ENCODE results near the gene CHL1.

Gene CHL1

DNA sequence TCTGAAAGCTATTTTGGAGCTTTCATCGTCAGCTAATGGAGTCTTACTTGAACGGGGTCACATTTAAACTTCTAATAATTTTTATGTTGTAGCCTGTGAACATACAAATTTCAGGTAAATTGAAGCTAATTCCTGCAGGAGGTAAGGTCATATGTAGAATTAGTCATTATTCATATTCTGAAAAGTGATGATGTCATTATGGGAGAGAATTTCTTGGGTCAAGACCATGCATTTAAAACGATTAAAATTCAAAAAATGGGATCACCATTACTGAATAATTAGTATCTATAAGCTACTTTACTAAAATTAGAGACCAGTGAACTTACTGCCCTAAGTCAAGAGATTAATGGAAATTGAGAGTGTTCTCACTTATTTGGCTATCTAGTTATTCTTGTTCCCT is 120.4 kb downstream of the CHL1 start:
- DNase-seq (ENCODE audit: extremely low read depth, low read depth), result no peak
- TF ChIP-seq, protein P1, sequence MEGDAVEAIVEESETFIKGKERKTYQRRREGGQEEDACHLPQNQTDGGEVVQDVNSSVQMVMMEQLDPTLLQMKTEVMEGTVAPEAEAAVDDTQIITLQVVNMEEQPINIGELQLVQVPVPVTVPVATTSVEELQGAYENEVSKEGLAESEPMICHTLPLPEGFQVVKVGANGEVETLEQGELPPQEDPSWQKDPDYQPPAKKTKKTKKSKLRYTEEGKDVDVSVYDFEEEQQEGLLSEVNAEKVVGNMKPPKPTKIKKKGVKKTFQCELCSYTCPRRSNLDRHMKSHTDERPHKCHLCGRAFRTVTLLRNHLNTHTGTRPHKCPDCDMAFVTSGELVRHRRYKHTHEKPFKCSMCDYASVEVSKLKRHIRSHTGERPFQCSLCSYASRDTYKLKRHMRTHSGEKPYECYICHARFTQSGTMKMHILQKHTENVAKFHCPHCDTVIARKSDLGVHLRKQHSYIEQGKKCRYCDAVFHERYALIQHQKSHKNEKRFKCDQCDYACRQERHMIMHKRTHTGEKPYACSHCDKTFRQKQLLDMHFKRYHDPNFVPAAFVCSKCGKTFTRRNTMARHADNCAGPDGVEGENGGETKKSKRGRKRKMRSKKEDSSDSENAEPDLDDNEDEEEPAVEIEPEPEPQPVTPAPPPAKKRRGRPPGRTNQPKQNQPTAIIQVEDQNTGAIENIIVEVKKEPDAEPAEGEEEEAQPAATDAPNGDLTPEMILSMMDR (IDR thresholded peaks at IDR 0.05; ENCODE audit: low read depth, low read length), result no peak

DNA sequence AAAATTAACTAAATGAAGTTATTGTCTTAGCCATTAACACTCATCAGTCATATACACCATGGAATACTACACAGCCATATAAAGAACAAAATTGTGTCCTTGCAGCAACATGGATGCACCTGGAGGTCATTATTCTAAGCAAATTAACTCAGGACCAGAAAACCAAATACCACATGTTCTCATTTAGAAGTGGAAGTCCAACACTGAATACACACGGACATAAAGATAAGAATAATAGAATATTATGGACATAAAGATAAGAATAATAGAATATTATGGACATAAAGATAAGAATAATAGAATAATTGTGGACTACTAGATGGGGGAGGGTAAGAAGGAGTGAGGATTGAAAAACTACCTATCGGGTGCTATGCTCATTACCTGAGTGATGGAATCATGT is 122.3 kb downstream of the CHL1 start:
- TF ChIP-seq, protein P1 (IDR thresholded peaks at IDR 0.05; ENCODE audit: low read depth, low read length), result no peak
- no peak for DNase-seq (ENCODE audit: extremely low read depth, low read depth)

DNA sequence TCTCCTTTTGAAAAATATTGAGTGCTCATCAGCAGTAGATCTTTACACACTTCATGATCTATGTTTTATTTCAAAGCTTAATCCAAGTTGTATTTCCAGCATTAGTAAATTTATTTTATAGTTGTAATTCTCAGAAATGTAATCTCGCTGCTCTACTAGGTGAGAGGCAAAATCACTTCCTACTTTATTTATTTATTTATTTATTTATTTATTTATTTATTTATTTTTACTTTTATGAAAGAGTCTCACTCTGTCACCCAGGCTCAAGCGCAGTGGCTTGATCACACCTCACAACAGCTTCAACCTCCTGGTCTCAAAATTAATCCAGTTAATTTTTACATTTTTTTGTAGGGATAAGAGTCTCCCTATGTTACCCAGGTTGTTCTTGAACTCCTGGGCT is 127.9 kb downstream of the CHL1 start:
- TF ChIP-seq, protein P1 (IDR thresholded peaks at IDR 0.05; ENCODE audit: low read depth, low read length), result no peak
- no peak for DNase-seq (ENCODE audit: extremely low read depth, low read depth)

DNA sequence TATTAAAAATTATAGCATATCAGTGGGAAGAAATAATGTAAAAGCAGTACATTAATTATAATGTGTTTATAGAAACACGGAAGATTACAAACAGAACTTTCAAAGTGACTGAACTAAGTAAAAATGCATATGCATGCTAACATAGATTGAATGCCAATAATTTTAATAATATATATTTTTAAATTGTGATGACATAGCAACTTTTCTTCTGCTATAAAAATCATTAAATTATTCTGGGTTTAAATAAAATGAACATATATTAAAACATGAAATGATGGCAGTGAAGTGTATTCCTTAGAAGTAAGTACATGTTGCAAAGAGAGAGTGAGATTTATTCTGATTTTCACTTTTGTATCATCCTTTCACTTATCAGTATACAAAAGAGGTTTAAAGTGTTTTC is 128.9 kb downstream of the CHL1 start:
- no peak for DNase-seq (ENCODE audit: extremely low read depth, low read depth)
- TF ChIP-seq, protein P1 (IDR thresholded peaks at IDR 0.05; ENCODE audit: low read depth, low read length), result no peak

DNA sequence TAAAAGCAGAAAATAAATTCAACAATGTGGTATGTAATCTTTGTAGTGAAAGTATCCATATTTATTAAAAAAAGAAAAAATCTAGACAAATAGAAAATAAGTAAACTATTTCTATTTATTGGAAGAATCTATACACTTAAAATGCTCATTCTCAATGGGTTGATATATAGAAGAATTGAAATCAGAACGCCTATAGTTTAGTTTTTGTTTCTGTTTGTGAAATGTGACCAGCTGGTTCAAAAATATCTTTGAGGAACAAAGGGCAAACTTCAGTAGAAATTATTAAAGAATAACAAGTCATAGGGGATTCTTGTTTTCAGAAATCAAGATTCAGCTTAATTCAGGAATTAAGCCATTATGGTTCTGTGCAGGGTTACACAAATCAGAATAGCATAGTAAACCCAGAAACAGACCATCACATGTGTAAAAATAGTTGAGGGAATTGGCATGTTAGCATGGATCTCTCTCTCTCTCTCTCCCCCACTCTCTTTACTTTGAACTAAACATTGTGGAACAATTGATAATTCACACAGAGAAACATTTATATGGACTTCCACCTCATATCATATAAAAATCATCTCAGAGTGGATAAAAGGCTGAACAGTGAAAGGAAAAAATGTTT is 134.0 kb downstream of the CHL1 start:
- TF ChIP-seq, protein P1 (IDR thresholded peaks at IDR 0.05; ENCODE audit: low read depth, low read length), result no peak
- DNase-seq (ENCODE audit: extremely low read depth, low read depth), result no peak

DNA sequence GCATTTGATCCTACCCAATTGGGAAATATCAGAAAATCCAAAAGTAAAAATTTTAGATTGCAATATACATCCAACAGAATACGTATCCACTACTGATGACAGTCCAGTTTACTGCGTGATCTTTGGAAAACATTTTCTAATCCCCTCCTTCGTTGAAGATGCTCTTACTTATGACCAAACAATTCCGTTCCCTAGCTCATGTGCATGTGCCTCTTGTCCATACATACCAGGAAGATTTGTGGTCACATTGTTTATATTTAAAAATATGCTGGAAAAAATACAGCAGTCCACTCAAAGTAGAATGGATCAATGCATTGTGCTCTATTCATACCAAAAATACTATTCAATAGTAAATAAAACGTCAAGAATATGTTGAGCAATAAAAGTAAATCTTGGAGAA is 135.3 kb downstream of the CHL1 start:
- no peak for DNase-seq (ENCODE audit: extremely low read depth, low read depth)
- TF ChIP-seq, protein P1 (IDR thresholded peaks at IDR 0.05; ENCODE audit: low read depth, low read length), result no peak

DNA sequence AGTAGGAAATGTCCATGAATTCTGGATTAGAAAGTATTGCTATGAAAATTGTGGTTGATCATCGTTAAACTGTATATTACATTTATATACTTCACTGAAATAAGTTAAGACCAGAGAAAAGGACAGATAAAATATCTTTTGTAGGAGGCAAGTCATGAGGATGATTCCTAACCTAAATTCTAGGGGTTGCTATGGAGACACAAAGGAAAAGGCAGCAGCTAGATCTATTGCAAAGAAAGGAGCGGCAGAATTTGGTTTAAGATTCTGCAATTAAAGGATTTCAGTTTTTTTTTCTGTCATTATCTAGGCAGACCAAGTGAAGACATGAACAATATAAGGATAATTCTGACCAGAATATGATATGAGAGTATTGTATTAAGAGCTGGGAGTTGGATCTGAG is 136.1 kb downstream of the CHL1 start:
- no peak for DNase-seq (ENCODE audit: extremely low read depth, low read depth)
- TF ChIP-seq, protein P1 (IDR thresholded peaks at IDR 0.05; ENCODE audit: low read depth, low read length), result no peak

All from AG09319 (cell line).